OCI-LY1 (cell line): ENCODE results near the gene KCP.
"Not testable (repeated sequence)": the region's sequence is repeated elsewhere in the genome, so short reads cannot be mapped to it uniquely, and the experiment has no call there.

ENCODE experiments used
- EZH2 ChIP-seq: fragments of 200-600 bp; sonication (generic), shearing (Covaris generic); IDR thresholded peaks from 2 replicates; pipeline ENCODE4 v1.8.0; 2017; ENCODE audit warnings: borderline replicate concordance, mixed run types, mild to moderate bottlenecking, antibody characterized with exemption, low read length, moderate library complexity, mixed read lengths
- TF ChIP-seq, protein P1 (sequence below): fragments of 200-600 bp; sonication (generic), shearing (Covaris generic); IDR thresholded peaks from 2 replicates; pipeline ENCODE4 v1.5.1; 2017; ENCODE audit warnings: mild to moderate bottlenecking, antibody characterized with exemption, low read length, moderate library complexity, mixed read lengths

DNA sequence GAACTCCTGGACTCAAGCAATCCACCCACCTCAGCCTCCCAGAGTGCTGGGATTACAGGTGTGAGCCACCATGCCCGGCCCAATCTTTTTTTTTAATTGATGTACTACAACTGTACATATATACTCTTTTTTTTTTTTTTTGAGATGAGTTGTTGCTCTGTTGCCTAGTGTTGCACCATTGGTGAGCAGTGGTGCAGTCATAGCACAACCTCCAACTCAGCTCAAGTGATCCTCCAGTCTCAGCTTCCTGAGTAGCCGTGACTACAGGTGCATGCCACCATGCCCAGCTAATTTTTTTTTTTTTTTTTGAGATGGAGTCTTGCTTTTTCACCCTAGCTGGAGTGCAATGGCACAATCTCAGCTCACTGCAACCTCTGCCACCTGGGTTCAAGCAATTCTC, 32.7 kb upstream of the KCP start:
- TF ChIP-seq, protein P1, sequence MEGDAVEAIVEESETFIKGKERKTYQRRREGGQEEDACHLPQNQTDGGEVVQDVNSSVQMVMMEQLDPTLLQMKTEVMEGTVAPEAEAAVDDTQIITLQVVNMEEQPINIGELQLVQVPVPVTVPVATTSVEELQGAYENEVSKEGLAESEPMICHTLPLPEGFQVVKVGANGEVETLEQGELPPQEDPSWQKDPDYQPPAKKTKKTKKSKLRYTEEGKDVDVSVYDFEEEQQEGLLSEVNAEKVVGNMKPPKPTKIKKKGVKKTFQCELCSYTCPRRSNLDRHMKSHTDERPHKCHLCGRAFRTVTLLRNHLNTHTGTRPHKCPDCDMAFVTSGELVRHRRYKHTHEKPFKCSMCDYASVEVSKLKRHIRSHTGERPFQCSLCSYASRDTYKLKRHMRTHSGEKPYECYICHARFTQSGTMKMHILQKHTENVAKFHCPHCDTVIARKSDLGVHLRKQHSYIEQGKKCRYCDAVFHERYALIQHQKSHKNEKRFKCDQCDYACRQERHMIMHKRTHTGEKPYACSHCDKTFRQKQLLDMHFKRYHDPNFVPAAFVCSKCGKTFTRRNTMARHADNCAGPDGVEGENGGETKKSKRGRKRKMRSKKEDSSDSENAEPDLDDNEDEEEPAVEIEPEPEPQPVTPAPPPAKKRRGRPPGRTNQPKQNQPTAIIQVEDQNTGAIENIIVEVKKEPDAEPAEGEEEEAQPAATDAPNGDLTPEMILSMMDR: not testable (repeated sequence)
- TF ChIP-seq EZH2: not testable (repeated sequence)
